Hematopoietic multipotent progenitor cell treated with erythropoietin and hydrocortisone succinate and interleukin-3 and kit ligand, for 17 days (in vitro differentiated cells): ENCODE data around the gene ACP5.
"Not testable (repeated sequence)": the region's sequence is repeated elsewhere in the genome, so short reads cannot be mapped to it uniquely, and the experiment has no call there.

Experiments
- DNase-seq: peaks from one replicate; pipeline ENCODE4 v3.0.0-alpha.2; 2015; ENCODE audit warnings: low spot score

Gene ACP5

GRCh38 chr19:11578258-11579142, 1.1 kb upstream of the ACP5 start:
- peak; percentile 34 for DNase-seq

- DNase-seq = no peak
These were observed 1.2 kb downstream of the ACP5 start for GRCh38 chr19:11576227-11576626.

- no peak for DNase-seq
These were observed 2.8 kb downstream of the ACP5 start for GRCh38 chr19:11574689-11575088.

- DNase-seq = not testable (repeated sequence)
These were observed 3.7 kb downstream of the ACP5 start for GRCh38 chr19:11573763-11574162.

GRCh38 chr19:11573354-11573753, 4.1 kb downstream of the ACP5 start:
- not testable (repeated sequence) for DNase-seq

GRCh38 chr19:11570039-11570462, 7.4 kb downstream of the ACP5 start:
- DNase-seq = no peak

GRCh38 chr19:11566164-11566563, 11.3 kb downstream of the ACP5 start:
- peak; percentile 77 for DNase-seq

GRCh38 chr19:11565649-11565980, 11.8 kb downstream of the ACP5 start:
- DNase-seq = peak; percentile 67

GRCh38 chr19:11564082-11564807, 13.2 kb downstream of the ACP5 start:
- peak; percentile 72 for DNase-seq

GRCh38 chr19:11563532-11563931, 13.9 kb downstream of the ACP5 start:
- DNase-seq = peak; percentile 85

GRCh38 chr19:11560404-11561051, 16.9 kb downstream of the ACP5 start:
- DNase-seq = peak; percentile 95

- DNase-seq = peak; percentile 100
These were observed 18.3 kb downstream of the ACP5 start, which contains the start of gene ELOF1 for GRCh38 chr19:11558881-11559828. ELOF1 (minus strand) TSS chr19:11559230; CDS start chr19:11554347, 4,883 bp downstream.

GRCh38 chr19:11556634-11557420, 20.6 kb downstream of the ACP5 start:
- no peak for DNase-seq

- DNase-seq = no peak
These were observed 22.2 kb downstream of the ACP5 start for GRCh38 chr19:11555246-11555645.

- no peak for DNase-seq
These were observed 23.3 kb downstream of the ACP5 start for GRCh38 chr19:11554160-11554559.

- no peak for DNase-seq
These were observed 24.6 kb downstream of the ACP5 start for GRCh38 chr19:11552666-11553372.

GRCh38 chr19:11551603-11552235, 25.7 kb downstream of the ACP5 start:
- peak; percentile 37 for DNase-seq

GRCh38 chr19:11550265-11550664, 27.2 kb downstream of the ACP5 start:
- DNase-seq = no peak

- no peak for DNase-seq
These were observed 28.0 kb downstream of the ACP5 start for GRCh38 chr19:11549386-11549953.
